Stimulated activated CD4-positive, alpha-beta T cell treated with anti-CD3 and anti-CD28 coated beads, Interleukin-12 subunit alpha, Interleukin-12 subunit beta, amount 100 ng/mL, for 4 hours (primary cell): ENCODE measurements around the gene BCAM.
"Not testable (repeated sequence)": the region's sequence is repeated elsewhere in the genome, so short reads cannot be mapped to it uniquely, and the experiment has no call there.

Experiments used
- DNase-seq: peaks from one replicate; pipeline ENCODE4 v3.0.0-alpha.2; 2020

Gene BCAM

GRCh38 chr19:44851427-44851826 lies 42.5 kb downstream of the BCAM start:
- DNase-seq, result no peak

- no peak for DNase-seq
Observed at GRCh38 chr19:44855606-44856005, 46.7 kb downstream of the BCAM start.

GRCh38 chr19:44856421-44857083 lies 47.6 kb downstream of the BCAM start:
- no peak for DNase-seq

GRCh38 chr19:44857837-44858236 lies 48.9 kb downstream of the BCAM start:
- DNase-seq, result no peak

GRCh38 chr19:44861576-44861975 lies 52.7 kb downstream of the BCAM start:
- not testable (repeated sequence) for DNase-seq

GRCh38 chr19:44863990-44864389 lies 55.1 kb downstream of the BCAM start:
- DNase-seq, result no peak

GRCh38 chr19:44865196-44865767 lies 56.4 kb downstream of the BCAM start:
- DNase-seq, result no peak

GRCh38 chr19:44866664-44867063 lies 57.8 kb downstream of the BCAM start:
- no peak for DNase-seq

- no peak for DNase-seq
Observed at GRCh38 chr19:44867578-44867977, 58.7 kb downstream of the BCAM start.

GRCh38 chr19:44869733-44870470 lies 61.0 kb downstream of the BCAM start:
- DNase-seq, result no peak
